Lower leg skin (tissue), 3 donors: ENCODE measurements around the gene TMC5.

Source experiments
- CTCF ChIP-seq, 3 donors: fragments of 450-650 bp; IDR thresholded peaks; one replicate each; pipeline ENCODE4 v1.5.1; 2016; ENCODE audit warnings: antibody characterized with exemption in 3 of 3, mild to moderate bottlenecking in 3 of 3, moderate library complexity in 2 of 3
- POLR2A ChIP-seq, 2 donors: fragments of 450-650 bp; IDR thresholded peaks; one replicate each; pipeline ENCODE4 v1.6.1; 2016 to 2017; ENCODE audit warnings: antibody characterized with exemption in 2 of 2, mild to moderate bottlenecking in 1 of 2, moderate library complexity in 1 of 2

- TF ChIP-seq CTCF (IDR thresholded peaks at IDR 0.05): no peak
- TF ChIP-seq POLR2A (IDR thresholded peaks at IDR 0.05): no peak
Observed at GRCh38 chr16:19515757-19516156, 98.1 kb downstream of the TMC5 start.
